Tibial artery (tissue), 4 donors: ENCODE measurements around the gene RBM38.

ENCODE experiments used
- DNase-seq, 2 donors: peaks; one replicate each; pipeline ENCODE4 v3.0.0-alpha.2; 2019
- H3K27ac ChIP-seq, 2 donors: fragments of 200-600 bp; sonication (generic) in 1 of 2; 1 replicate in 1 of 2; 2 replicates in 1 of 2; pipeline ENCODE4 v1.5.1; 2018 to 2019; ENCODE audit warnings: mild to moderate bottlenecking in 1 of 2
- H3K27me3 ChIP-seq, 2 donors: fragments of 200-600 bp; sonication (generic) in 1 of 2; one replicate each; pipeline versions ENCODE4 v1.5.1 to v1.6.0; 2016 to 2019
- H3K36me3 ChIP-seq, 3 donors: fragments of 200-600 bp; sonication (generic) in 2 of 3; one replicate each; pipeline ENCODE4 v1.5.1; 2016 to 2019; ENCODE audit warnings: mild to moderate bottlenecking in 2 of 3
- H3K4me1 ChIP-seq, 4 donors: fragments of 200-600 bp; sonication (generic) in 2 of 4; 1 replicate in 3 of 4; 2 replicates in 1 of 4; pipeline ENCODE4 v1.5.1; 2016 to 2019
- H3K4me3 ChIP-seq, 2 donors: fragments of 200-600 bp; sonication (generic) in 1 of 2; 1 replicate in 1 of 2; 2 replicates in 1 of 2; pipeline ENCODE4 v1.5.1; 2018 to 2019; ENCODE audit warnings: mild to moderate bottlenecking in 2 of 2
- H3K9me3 ChIP-seq, 3 donors: fragments of 200-600 bp; sonication (generic) in 1 of 3; one replicate each; pipeline ENCODE4 v1.5.1; 2016 to 2019
- intact Hi-C: fragments of 100-400 bp; cut with DNase I; formaldehyde crosslinking; loops from one replicate; pipeline ENCODE4 v1.15.0; 2023; ENCODE audit warnings: low total_unique reads
- TF ChIP-seq, protein P1 (sequence below), 2 experiments: fragments of 200-600 bp in 1 of 2; fragments of 450-650 bp in 1 of 2; IDR thresholded peaks; one replicate each; pipeline ENCODE4 v1.5.1; 2017 to 2019; ENCODE audit warnings: antibody characterized with exemption in 2 of 2, mild to moderate bottlenecking in 1 of 2, moderate library complexity in 1 of 2

RBM38 gene

DNA sequence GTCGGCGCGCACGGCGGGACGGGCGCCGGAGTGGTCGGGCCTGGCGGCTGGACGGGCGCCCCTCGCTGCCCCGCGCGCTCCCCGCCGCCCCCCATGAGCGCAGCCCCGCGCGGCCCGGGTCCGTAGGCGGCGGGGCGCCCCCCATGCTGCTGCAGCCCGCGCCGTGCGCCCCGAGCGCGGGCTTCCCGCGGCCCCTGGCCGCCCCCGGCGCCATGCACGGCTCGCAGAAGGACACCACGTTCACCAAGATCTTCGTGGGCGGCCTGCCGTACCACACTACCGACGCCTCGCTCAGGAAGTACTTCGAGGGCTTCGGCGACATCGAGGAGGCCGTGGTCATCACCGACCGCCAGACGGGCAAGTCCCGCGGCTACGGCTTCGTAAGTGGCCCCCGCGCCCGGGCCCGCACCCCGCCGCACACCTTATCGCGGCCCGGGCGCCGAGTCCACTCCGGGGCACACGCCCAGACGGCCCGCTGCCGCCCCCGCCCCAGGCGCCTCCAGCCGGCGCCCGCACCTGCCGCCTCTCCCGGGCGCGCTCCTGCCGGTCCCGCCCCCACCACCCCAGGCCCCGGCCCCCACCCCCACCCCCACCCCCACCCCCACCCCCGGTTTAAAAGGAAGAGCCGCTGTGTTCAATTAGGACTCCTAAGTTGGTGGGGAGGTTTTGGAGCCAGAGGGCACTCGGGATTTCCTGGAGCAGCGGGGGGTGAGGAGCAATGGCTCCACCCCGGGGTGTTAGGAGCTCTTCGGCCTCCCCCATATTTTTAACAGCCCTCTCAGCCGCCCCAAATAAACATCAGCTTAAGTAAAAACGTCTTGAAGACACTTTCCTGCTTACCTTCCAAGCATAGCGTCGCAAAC is 474 bp downstream of the RBM38 start:
- peak overlapping the region; percentile 65 to 71 for H3K4me3 ChIP-seq
- intact Hi-C loops: loop anchor here (2.0 kb wide), 1 partner anchor 45 kb away; no protein-coding TSS in a partner anchor
- H3K9me3 ChIP-seq: no peaks in the 10 kb centered on the region
- peaks cover 0 to 8% (median 0%) of the 10 kb centered on the region in 3 donors for H3K36me3 ChIP-seq
- DNase-seq: peak in 1 of 2 donors; percentile 68
- TF ChIP-seq, protein P1, sequence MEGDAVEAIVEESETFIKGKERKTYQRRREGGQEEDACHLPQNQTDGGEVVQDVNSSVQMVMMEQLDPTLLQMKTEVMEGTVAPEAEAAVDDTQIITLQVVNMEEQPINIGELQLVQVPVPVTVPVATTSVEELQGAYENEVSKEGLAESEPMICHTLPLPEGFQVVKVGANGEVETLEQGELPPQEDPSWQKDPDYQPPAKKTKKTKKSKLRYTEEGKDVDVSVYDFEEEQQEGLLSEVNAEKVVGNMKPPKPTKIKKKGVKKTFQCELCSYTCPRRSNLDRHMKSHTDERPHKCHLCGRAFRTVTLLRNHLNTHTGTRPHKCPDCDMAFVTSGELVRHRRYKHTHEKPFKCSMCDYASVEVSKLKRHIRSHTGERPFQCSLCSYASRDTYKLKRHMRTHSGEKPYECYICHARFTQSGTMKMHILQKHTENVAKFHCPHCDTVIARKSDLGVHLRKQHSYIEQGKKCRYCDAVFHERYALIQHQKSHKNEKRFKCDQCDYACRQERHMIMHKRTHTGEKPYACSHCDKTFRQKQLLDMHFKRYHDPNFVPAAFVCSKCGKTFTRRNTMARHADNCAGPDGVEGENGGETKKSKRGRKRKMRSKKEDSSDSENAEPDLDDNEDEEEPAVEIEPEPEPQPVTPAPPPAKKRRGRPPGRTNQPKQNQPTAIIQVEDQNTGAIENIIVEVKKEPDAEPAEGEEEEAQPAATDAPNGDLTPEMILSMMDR (IDR thresholded peaks at IDR 0.05): no peak
- peak overlapping the region; percentile 74 to 80 for H3K27ac ChIP-seq
- H3K4me1 ChIP-seq: peaks cover 0 to 68% (median 46%) of the 10 kb centered on the region in 4 donors
- H3K27me3 ChIP-seq: no peaks in the 10 kb centered on the region

DNA sequence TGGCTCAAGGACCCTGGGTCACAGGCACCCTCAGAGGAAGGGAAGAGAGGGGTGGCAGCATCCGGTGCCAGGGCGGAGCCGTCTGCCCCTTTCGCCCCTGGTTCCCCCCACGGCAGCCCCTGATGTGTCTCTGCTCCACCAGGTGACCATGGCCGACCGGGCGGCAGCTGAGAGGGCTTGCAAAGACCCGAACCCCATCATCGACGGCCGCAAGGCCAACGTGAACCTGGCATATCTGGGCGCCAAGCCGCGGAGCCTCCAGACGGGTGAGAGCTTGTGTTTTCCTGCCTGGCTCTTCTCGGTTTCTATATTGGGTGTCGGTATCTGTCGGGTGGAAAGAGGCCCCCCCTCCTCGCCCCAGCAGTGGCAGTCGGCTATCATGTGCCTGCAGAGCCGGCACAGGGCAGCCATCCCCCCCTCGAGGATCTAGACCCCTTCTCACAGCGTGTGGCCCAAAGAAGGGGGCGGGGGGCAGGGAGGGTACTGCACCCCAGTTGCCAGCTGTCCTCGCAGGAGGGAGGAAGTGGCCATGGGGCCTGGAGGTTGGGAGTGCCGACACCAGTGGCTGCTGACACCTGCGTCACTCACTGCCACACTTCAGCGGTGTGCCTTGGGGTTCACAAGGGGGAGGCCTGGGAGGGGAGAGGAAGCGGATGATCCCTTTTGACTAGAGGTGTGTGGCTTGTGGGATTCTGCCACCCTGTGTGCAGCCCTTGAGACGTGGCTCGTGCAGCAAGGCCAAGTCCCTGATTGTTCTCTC is 1.5 kb downstream of the RBM38 start:
- peaks cover 0 to 72% (median 49%) of the 10 kb centered on the region in 4 donors for H3K4me1 ChIP-seq
- H3K4me3 ChIP-seq: peak overlapping the region; percentile 65 to 71
- peak overlapping the region; percentile 74 to 80 for H3K27ac ChIP-seq
- peaks cover 0 to 19% (median 6%) of the 10 kb centered on the region in 3 donors for H3K36me3 ChIP-seq
- intact Hi-C loops: loop anchor here (2.0 kb wide), 1 partner anchor 44 kb away; no protein-coding TSS in a partner anchor
- TF ChIP-seq, protein P1 (IDR thresholded peaks at IDR 0.05): no peak
- no peak for DNase-seq
- H3K27me3 ChIP-seq: no peaks in the 10 kb centered on the region
- no peaks in the 10 kb centered on the region for H3K9me3 ChIP-seq

DNA sequence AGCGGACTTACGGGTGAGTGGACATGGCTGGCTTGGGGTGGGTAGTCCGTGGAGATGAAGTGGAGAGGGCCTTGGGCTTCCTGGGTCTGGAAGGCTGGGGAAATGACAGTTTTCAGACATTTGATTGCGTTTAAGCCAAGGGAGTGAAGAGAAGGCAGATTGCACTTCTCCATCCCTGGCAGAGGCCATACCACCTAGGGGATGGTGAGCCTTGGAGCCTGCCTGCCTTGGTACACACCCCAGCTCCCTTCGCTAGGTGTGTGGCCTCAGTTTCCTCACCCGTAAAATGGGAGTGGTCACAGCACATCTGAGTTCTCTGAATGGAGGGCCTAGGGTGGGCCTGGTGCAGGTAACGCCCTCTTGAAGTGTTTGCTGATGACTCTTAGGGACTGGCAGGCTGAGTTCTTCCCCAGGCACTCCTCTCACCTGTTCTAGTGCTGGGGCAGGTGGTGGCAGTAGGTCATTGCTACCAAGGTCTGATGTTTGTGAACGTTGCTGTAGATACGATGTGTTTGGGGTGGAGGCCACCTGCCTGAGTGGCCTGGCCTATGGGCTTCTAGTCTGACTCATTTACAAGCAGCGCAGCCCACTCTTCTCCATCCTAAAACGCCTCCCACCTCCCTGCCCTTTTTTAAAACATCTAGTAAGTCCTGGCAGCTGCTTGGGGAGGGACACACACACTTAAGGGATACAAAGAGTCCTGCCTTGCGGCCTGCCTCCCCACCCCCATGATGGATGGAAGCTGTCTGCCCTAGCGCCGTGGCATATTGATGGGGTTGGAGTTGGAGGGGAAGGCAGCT is 2.3 kb downstream of the RBM38 start:
- Histone ChIP-seq H3K9me3 (no peaks in the 10 kb centered on the region), H3K27ac (peak overlapping the region; percentile 74 to 80), H3K27me3 (no peaks in the 10 kb centered on the region), H3K4me1 (peaks cover 0 to 78% (median 55%) of the 10 kb centered on the region in 4 donors), H3K4me3 (peak overlapping the region; percentile 65 to 71), H3K36me3 (peaks cover 0 to 22% (median 6%) of the 10 kb centered on the region in 3 donors)
- intact Hi-C loops: loop anchor here (2.0 kb wide), 1 partner anchor 43 kb away; no protein-coding TSS in a partner anchor
- TF ChIP-seq, protein P1 (IDR thresholded peaks at IDR 0.05): no peak
- no peak for DNase-seq

DNA sequence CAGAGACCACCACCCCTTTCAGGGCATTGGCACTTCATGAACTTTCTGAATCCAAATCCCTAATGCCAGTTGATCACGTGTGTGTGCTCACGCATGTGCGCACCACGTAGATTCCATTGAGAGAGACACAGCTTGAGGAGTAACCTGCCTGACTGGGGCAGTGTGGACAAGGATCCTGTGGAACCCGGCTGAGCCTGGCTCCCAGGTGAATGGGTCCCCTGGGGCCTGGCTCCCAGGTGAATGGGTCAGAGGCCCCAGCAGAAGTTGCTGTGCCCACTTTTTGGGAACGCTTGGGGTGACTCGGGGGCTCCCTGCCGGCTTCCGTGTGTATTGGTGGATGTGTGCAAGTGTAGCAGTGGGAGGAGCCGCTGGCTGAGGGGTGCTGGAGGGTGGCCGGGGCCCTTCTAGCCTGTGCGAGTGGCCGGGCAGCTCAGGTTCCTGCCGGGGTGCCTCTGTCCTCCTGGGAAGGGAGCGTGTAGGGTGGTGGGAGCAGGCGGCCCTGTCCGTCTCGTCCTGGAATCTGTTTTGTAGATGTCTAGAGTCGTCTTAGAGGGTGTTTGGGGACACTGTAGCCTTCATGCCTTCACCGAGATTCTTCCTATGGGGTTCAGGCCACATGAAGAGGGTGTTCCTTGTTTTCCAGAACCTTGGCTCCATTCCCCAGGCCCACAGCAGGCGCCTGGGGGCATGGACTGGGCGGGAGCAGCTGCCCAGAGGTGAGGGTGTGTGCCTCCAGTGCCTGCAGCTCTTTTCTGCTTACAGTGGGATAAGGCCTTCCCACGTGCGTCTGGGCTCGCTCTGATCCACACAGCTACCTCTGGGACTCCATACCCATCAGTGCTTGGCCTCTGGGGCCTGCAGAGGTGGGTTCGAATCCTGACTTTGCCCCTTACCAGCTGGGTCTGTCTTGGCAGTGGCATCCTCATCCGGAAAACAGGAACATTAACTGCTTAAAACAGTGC is 3.2 kb downstream of the RBM38 start:
- peaks cover 0 to 83% (median 62%) of the 10 kb centered on the region in 4 donors for H3K4me1 ChIP-seq
- DNase-seq: no peak
- H3K9me3 ChIP-seq: no peaks in the 10 kb centered on the region
- TF ChIP-seq, protein P1 (IDR thresholded peaks at IDR 0.05): no peak
- H3K4me3 ChIP-seq: no peak overlapping the region
- H3K36me3 ChIP-seq: peaks cover 0 to 22% (median 6%) of the 10 kb centered on the region in 3 donors
- peak overlapping the region; percentile 62 to 80 for H3K27ac ChIP-seq
- intact Hi-C loops: no loop called here
- no peaks in the 10 kb centered on the region for H3K27me3 ChIP-seq
